Heart left ventricle (tissue), 16 donors: ENCODE measurements around the gene FSHR. TPM values are rescaled to one million over a fixed set of nuclear protein-coding genes. Genes with fewer than 3 reads are reported as not detected.
A peak's percentile ranks its signal among the peaks of the same experiment; 100 is the strongest.

Experiments
- ATAC-seq, 4 donors: fragments of 200-7000 bp; cut with Tn5 transposase; one replicate each; pipeline ENCODE4 v1.9.1; 2020 to 2022; ENCODE audit warnings: moderate library complexity in 4 of 4, mild to moderate bottlenecking in 3 of 4, moderate number of reproducible peaks in 1 of 4
- DNase-seq, 5 donors: peaks; one replicate each; pipeline ENCODE4 v3.0.0-alpha.2; 2020
- H3K27ac ChIP-seq, 12 donors: fragments of 200-600 bp; sonication (generic) in 4 of 12; one replicate each; pipeline versions ENCODE4 v1.5.0 to v1.8.0; 2016 to 2022; ENCODE audit warnings: mild to moderate bottlenecking in 2 of 12
- H3K27me3 ChIP-seq, 9 donors: fragments of 200-600 bp; sonication (generic) in 2 of 9; one replicate each; pipeline versions ENCODE4 v1.5.1 to v1.8.0; 2016 to 2022; ENCODE audit warnings: mild to moderate bottlenecking in 3 of 9
- H3K36me3 ChIP-seq, 9 donors: fragments of 200-600 bp; sonication (generic) in 2 of 9; one replicate each; pipeline versions ENCODE4 v1.5.0 to v1.8.0; 2018 to 2022; ENCODE audit warnings: mild to moderate bottlenecking in 2 of 9
- H3K4me1 ChIP-seq, 12 donors: fragments of 200-600 bp; sonication (generic) in 4 of 12; one replicate each; pipeline versions ENCODE4 v1.5.0 to v1.8.0; 2016 to 2022; ENCODE audit warnings: mild to moderate bottlenecking in 3 of 12
- H3K4me3 ChIP-seq, 12 donors: fragments of 200-600 bp; sonication (generic) in 4 of 12; one replicate each; pipeline versions ENCODE4 v1.5.0 to v1.8.0; 2017 to 2022; ENCODE audit warnings: mild to moderate bottlenecking in 9 of 12, moderate library complexity in 4 of 12
- H3K9me3 ChIP-seq, 12 donors: fragments of 200-600 bp; sonication (generic) in 4 of 12; one replicate each; pipeline versions ENCODE4 v1.5.0 to v1.8.0; 2016 to 2022; ENCODE audit warnings: mild to moderate bottlenecking in 1 of 12
- POLR2A ChIP-seq, 2 donors: fragments of 450-650 bp; IDR thresholded peaks; one replicate each; pipeline ENCODE4 v1.6.1; 2017; ENCODE audit warnings: antibody characterized with exemption in 2 of 2, mild to moderate bottlenecking in 2 of 2, moderate library complexity in 2 of 2
- WGBS, 4 donors: extraction: QIAGEN DNeasy Blood & Tissue Kit in 2 of 4; methylation state at CpG; one replicate each; pipeline versions ENCODE4 v1.1.5 to v1.1.7; 2013 to 2018; 5-methylcytosine and 5-hydroxymethylcytosine counted together
- intact Hi-C, 10 donors: fragments of 100-400 bp; cut with DNase I; formaldehyde crosslinking; loops; one replicate each; pipeline versions ENCODE4 v1.11.1 to v1.14.2; 2022
- polyA plus RNA-seq, 2 donors: library from polyadenylated mRNA; stranded (reverse); fragments of 200-250 nt; gene quantifications; one replicate each; pipeline ENCODE4 v1.2.3, GENCODE V29; 2013
- total RNA-seq, 9 donors: library from RNA; depleted of rRNA in 2 of 9; stranded (reverse); fragments of >200 nt in 2 of 9; fragmentation: NEBNext Ultra II Directional in 3 of 9; extraction: Animal tissue kit (Norgen Biotek cat#: 25700) in 3 of 9; gene quantifications; one replicate each; pipeline versions ENCODE4 v1.1.0 to v1.2.4, GENCODE V29; 2016 to 2023
- TF ChIP-seq, protein P1 (sequence below), 12 donors: fragments of 200-600 bp; sonication (generic) in 4 of 12; IDR thresholded peaks; one replicate each; pipeline versions ENCODE4 v1.5.0 to v1.8.0; 2018 to 2022; ENCODE audit warnings: antibody characterized with exemption in 12 of 12, mild to moderate bottlenecking in 5 of 12
- donor health status: ischemic (EF 13 %, LVEDD 7.1; RV severe dilation, severe dysfunction).
- donor health status: healthy with polysubstance abuse.
- donor health status: DM: no; HTN: yes; CAD: no.
- donor health status: DM: no; HTN: no; CAD: no.
- donor health status: ischemic (EF 25% LVEDD 6.9; RV normal size, moderate dysfunction).
- donor health status: ischemic (EF 25% LVEDD 5.7; RV mildly dilated, moderate dysfunction).
- donor health status: healthy.
- donor health status: DM: yes; HTN: yes; CAD: no.
- donor health status: ischemic (EF 35%, LVEDD 5.7; RV mildly dilated, moderate dysfunction).
- donor health status: nonischemic (EF 11% LVEDD 7.7; RV severe dilation, severe dysfunction).
- donor health status: DM: yes; HTN: yes; CAD: no.
- donor health status: PGD.
- donor health status: ischemic (EF 29% LVEDD 5.4; RV normal size, mild dysfunction).
- donor health status: nonischemic (EF 23%, LVEDD 6.1; RV moderate dilation, normal function).

FSHR gene
- total and polyA plus RNA-seq, 11 donors, result 0.19 to 0.75 (median 0.39) TPM; not detected in 5

DNA sequence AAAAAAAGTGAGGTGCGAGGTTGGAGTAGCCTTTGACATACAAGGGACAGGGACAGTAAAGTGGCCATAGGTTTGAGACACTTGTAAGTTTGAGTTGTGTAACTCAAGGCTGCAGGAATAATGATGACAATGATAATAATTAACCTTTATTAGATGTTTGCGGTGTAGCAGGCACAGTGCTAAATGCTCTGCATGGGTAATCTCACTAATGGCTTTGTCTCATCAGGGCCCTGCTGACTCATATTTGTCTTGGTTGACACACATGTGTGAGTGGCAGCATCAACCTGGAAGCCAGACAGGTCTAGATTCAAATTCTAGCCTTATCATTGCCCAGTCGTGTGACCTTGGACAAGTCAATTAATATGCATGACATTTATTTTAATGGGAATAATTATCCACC, 126.2 kb downstream of the FSHR start:
- no peaks in the 10 kb centered on the region for H3K27me3 ChIP-seq
- H3K4me3 ChIP-seq, result no peak overlapping the region
- H3K27ac ChIP-seq, result no peak overlapping the region
- H3K4me1 ChIP-seq, result no peaks in the 10 kb centered on the region
- WGBS, 4 donors, result 86 to 87% (median 87%) methylated on average over 3 of the region's 3 CpGs
- TF ChIP-seq, protein P1, sequence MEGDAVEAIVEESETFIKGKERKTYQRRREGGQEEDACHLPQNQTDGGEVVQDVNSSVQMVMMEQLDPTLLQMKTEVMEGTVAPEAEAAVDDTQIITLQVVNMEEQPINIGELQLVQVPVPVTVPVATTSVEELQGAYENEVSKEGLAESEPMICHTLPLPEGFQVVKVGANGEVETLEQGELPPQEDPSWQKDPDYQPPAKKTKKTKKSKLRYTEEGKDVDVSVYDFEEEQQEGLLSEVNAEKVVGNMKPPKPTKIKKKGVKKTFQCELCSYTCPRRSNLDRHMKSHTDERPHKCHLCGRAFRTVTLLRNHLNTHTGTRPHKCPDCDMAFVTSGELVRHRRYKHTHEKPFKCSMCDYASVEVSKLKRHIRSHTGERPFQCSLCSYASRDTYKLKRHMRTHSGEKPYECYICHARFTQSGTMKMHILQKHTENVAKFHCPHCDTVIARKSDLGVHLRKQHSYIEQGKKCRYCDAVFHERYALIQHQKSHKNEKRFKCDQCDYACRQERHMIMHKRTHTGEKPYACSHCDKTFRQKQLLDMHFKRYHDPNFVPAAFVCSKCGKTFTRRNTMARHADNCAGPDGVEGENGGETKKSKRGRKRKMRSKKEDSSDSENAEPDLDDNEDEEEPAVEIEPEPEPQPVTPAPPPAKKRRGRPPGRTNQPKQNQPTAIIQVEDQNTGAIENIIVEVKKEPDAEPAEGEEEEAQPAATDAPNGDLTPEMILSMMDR (IDR thresholded peaks at IDR 0.05), result no peak
- no peak for TF ChIP-seq POLR2A (IDR thresholded peaks at IDR 0.05)
- ATAC-seq (no peak), DNase-seq (no peak)
- H3K9me3 ChIP-seq, result no peaks in the 10 kb centered on the region
- intact Hi-C loops, result no loop called here
- no peaks in the 10 kb centered on the region for H3K36me3 ChIP-seq

DNA sequence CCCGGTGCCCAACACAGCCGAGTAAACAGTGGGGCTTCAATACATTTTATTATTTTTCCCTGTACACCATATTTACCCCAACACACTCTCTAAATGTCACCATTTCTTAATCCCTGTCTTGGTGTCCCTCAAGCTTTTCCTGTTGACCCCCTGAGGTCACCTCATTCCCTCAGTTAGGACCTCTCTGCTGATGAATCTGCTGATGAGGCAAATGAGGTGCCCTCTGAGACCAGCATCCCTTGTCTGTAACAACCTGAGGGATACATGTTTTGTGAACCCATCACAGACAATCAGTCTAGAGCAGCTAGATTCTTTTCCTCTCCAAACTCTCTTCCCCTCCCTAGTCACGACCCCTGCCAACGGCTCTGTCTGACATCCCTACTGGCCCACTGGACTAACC, 127.6 kb downstream of the FSHR start:
- no peaks in the 10 kb centered on the region for H3K36me3 ChIP-seq
- DNase-seq (no peak), ATAC-seq (no peak)
- H3K27ac ChIP-seq, result no peak overlapping the region
- H3K4me1 ChIP-seq, result no peaks in the 10 kb centered on the region
- H3K9me3 ChIP-seq, result no peaks in the 10 kb centered on the region
- intact Hi-C loops, result no loop called here
- no peak overlapping the region for H3K4me3 ChIP-seq
- 80 to 87% (median 84%) methylated on average over 4 of the region's 4 CpGs for WGBS, 4 donors
- no peaks in the 10 kb centered on the region for H3K27me3 ChIP-seq
- TF ChIP-seq, protein P1 (IDR thresholded peaks at IDR 0.05), result no peak
- TF ChIP-seq POLR2A (IDR thresholded peaks at IDR 0.05), result no peak

DNA sequence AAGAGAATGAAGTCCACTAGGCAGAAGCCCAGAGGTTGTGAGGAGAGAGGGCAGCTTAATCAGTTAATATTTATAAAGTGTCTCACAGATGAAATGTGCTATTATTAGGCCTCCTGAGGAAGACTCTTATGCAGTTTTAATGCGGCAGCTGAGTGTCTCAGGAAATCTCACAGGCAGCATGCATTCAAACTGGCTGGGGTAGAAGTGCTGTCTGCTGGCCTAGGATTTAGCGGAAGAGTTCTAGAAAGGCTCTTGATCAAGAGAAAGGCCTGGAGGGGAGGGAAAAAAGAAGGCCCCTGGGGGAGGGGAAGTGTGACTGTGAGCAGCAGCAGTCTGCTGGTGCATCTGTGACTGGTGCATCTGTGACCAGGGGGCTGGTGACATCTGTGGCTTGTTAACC, 133.0 kb downstream of the FSHR start:
- ATAC-seq, result peak; percentile 56 to 67 (median 62)
- H3K27ac ChIP-seq, result peak overlapping the region in 2 of 12 donors; percentile 41 to 46
- no peak overlapping the region for H3K4me3 ChIP-seq
- intact Hi-C loops, result no loop called here
- DNase-seq, result no peak
- no peaks in the 10 kb centered on the region for H3K27me3 ChIP-seq
- 30 to 44% (median 38%) methylated on average over 2 of the region's 2 CpGs for WGBS, 4 donors
- H3K9me3 ChIP-seq, result no peaks in the 10 kb centered on the region
- no peaks in the 10 kb centered on the region for H3K36me3 ChIP-seq
- peaks cover 0 to 7% (median 0%) of the 10 kb centered on the region in 12 donors for H3K4me1 ChIP-seq
- TF ChIP-seq, protein P1 (IDR thresholded peaks at IDR 0.05), result no peak
- TF ChIP-seq POLR2A (IDR thresholded peaks at IDR 0.05), result no peak

DNA sequence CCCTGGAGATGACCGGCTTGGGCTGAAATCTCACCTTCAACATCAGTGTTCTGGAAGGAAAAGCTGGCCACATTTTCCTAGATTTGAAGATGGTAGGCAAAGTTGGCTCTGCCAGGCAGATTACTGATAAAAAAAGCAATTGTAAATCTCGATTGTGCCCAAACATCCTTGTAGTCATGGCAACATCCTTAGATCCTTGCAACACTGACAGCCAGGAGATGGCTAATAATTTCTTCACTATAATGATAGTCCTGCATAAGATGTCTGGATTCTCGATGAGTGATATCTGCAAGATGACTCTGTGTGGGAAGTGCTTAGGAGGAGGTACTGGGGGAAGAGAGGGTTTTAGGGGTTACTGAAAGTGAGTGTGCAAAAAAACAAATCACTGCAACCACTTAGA, 149.1 kb downstream of the FSHR start:
- Histone ChIP-seq H3K4me1 (peaks cover 0 to 7% (median 0%) of the 10 kb centered on the region in 12 donors), H3K4me3 (no peak overlapping the region), H3K27me3 (no peaks in the 10 kb centered on the region), H3K36me3 (no peaks in the 10 kb centered on the region), H3K9me3 (no peaks in the 10 kb centered on the region), H3K27ac (no peak overlapping the region)
- TF ChIP-seq POLR2A (IDR thresholded peaks at IDR 0.05), result no peak
- TF ChIP-seq, protein P1 (IDR thresholded peaks at IDR 0.05), result no peak
- DNase-seq (no peak), ATAC-seq (no peak)
- WGBS, 4 donors, result 75 to 78% (median 77%) methylated on average over 3 of the region's 3 CpGs
- intact Hi-C loops, result no loop called here
